PC-9 (cell line): Measurements from ENCODE around the gene GSAP. TPM values are rescaled to one million over a fixed set of nuclear protein-coding genes. Genes with fewer than 3 reads are reported as not detected.

ENCODE experiments used
- BruUV-seq: library from RNA; stranded (reverse); fragments of 400-500 nt; replicated peaks from 2 replicates; lab custom pipeline; 2021; lab: Mats Ljungman, UMichigan
- CTCF ChIA-PET: fragments of 300-600 bp; sonication (Branson Sonifier 250); formaldehyde crosslinking; loops from one replicate; lab custom pipeline; 2022; ENCODE audit warnings: antibody characterized with exemption; lab: Charles Lee
- POLR2A ChIA-PET: fragments of 300-600 bp; sonication (Branson Sonifier 250); formaldehyde crosslinking; loops from one replicate; lab custom pipeline; 2022; ENCODE audit warnings: antibody characterized with exemption; ENCODE audit not compliant: unreplicated experiment; lab: Charles Lee
- DNase-seq, 2 experiments: peaks; one replicate each; pipeline versions ENCODE4 v3.0.0 to v3.0.0-alpha.2; 2015 to 2022; ENCODE audit warnings: mixed read lengths in 1 of 2
- H2AFZ ChIP-seq: fragments of 200-600 bp; sonication (generic); 2 replicates; pipeline ENCODE4 v1.8.1; 2017; ENCODE audit warnings: antibody characterized with exemption
- H3F3A ChIP-seq: fragments of 200-600 bp; sonication (generic); 2 replicates; pipeline ENCODE4 v1.8.1; 2017; ENCODE audit warnings: antibody characterized with exemption, mild to moderate bottlenecking, low read depth; ENCODE audit not compliant: insufficient read depth
- H3K27ac ChIP-seq: fragments of 200-600 bp; sonication (generic); 2 replicates; pipeline ENCODE4 v1.6.1; 2016; ENCODE audit warnings: mixed run types
- H3K27me3 ChIP-seq: fragments of 200-600 bp; sonication (generic); 2 replicates; pipeline ENCODE4 v1.6.1; 2016; ENCODE audit warnings: low read depth, mixed run types; ENCODE audit not compliant: insufficient read depth
- H3K36me3 ChIP-seq: fragments of 200-600 bp; sonication (generic); 2 replicates; pipeline ENCODE4 v1.6.1; 2016; ENCODE audit warnings: low read depth, mixed run types
- H3K4me1 ChIP-seq: fragments of 200-600 bp; sonication (generic); replicated peaks from 2 replicates; pipeline ENCODE4 v1.6.1; 2016; ENCODE audit warnings: mixed run types; ENCODE audit not compliant: insufficient read depth
- H3K4me2 ChIP-seq: fragments of 200-600 bp; sonication (generic); 2 replicates; pipeline ENCODE4 v1.6.1; 2017; ENCODE audit warnings: mixed run types
- H3K4me3 ChIP-seq: fragments of 200-600 bp; sonication (generic); 2 replicates; pipeline ENCODE4 v1.6.1; 2016; ENCODE audit warnings: mixed run types
- H3K79me2 ChIP-seq: fragments of 200-600 bp; sonication (generic); 2 replicates; pipeline ENCODE4 v1.6.1; 2017; ENCODE audit warnings: low read depth, mixed run types
- H3K9me2 ChIP-seq: fragments of 200-600 bp; sonication (generic); 2 replicates; pipeline ENCODE4 v1.8.1; 2017; ENCODE audit warnings: mild to moderate bottlenecking; ENCODE audit not compliant: insufficient read depth
- H3K9me3 ChIP-seq: fragments of 200-600 bp; sonication (generic); 2 replicates; pipeline ENCODE4 v1.8.1; 2016; ENCODE audit warnings: low read depth; ENCODE audit not compliant: insufficient read depth
- H4K20me1 ChIP-seq: fragments of 200-600 bp; sonication (generic); 2 replicates; pipeline ENCODE4 v1.8.1; 2017; ENCODE audit not compliant: insufficient read depth
- EZH2 ChIP-seq: fragments of 200-600 bp; sonication (generic); IDR thresholded peaks from 2 replicates; pipeline ENCODE4 v1.8.0; 2017; ENCODE audit warnings: antibody characterized with exemption, low read depth
- intact Hi-C: fragments of 100-400 bp; cut with micrococcal nuclease; formaldehyde crosslinking; loops from one replicate; pipeline ENCODE4 v1.10.0; 2022; ENCODE audit not compliant: unreplicated experiment
- total RNA-seq: library from RNA; stranded (reverse); gene quantifications from 2 replicates; pipeline ENCODE4 v1.2.3, GENCODE V29; 2021
- TF ChIP-seq, protein P1 (sequence below): fragments of 200-600 bp; sonication (generic); conservative IDR thresholded peaks from 2 replicates; pipeline ENCODE4 v1.6.1; 2017; ENCODE audit warnings: mixed run types, antibody characterized with exemption, mild to moderate bottlenecking, moderate library complexity

The GSAP gene
- total RNA-seq, 1 experiment from 2014 or later: 15.6 TPM

DNA sequence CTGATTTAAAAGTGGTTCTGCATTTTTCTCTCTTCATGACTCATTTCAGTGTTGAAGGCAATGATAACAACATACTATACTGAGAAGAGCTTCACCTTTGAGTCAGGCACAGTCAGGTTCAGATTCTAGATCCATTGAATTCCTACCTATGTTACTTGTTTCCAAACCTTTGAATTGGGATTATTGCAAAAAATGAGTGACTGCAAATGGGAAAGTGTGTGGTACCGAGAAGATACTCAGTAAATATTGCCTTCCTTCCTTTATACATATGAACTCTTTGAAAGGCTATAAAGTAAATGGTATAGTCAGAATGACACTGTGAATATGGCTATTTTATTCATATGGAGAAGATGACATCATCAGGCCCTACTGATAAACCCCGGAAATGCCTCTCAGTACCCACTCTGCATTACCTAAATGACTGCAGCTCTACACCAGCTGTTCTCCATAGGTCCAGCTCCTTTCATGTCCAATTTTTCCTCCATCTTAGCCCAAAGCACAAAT, 149.8 kb downstream of the GSAP start:
- no peaks in the 10 kb centered on the region for H3K9me2 ChIP-seq
- intact Hi-C loops: no loop called here
- H3K4me2 ChIP-seq: no peak overlapping the region
- no peak overlapping the region for H2AFZ ChIP-seq
- no peak for DNase-seq
- H3K4me1 ChIP-seq: no peaks in the 10 kb centered on the region
- H3K27me3 ChIP-seq: no peaks in the 10 kb centered on the region
- H3K4me3 ChIP-seq: no peak overlapping the region
- CTCF ChIA-PET: no interaction called here
- no peaks in the 10 kb centered on the region for H3K9me3 ChIP-seq
- POLR2A ChIA-PET: no interaction called here
- TF ChIP-seq, protein P1, sequence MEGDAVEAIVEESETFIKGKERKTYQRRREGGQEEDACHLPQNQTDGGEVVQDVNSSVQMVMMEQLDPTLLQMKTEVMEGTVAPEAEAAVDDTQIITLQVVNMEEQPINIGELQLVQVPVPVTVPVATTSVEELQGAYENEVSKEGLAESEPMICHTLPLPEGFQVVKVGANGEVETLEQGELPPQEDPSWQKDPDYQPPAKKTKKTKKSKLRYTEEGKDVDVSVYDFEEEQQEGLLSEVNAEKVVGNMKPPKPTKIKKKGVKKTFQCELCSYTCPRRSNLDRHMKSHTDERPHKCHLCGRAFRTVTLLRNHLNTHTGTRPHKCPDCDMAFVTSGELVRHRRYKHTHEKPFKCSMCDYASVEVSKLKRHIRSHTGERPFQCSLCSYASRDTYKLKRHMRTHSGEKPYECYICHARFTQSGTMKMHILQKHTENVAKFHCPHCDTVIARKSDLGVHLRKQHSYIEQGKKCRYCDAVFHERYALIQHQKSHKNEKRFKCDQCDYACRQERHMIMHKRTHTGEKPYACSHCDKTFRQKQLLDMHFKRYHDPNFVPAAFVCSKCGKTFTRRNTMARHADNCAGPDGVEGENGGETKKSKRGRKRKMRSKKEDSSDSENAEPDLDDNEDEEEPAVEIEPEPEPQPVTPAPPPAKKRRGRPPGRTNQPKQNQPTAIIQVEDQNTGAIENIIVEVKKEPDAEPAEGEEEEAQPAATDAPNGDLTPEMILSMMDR: no peak
- no peak for TF ChIP-seq EZH2
- H3K36me3 ChIP-seq: no peaks in the 10 kb centered on the region
- H3K79me2 ChIP-seq: no peaks in the 10 kb centered on the region
- H4K20me1 ChIP-seq: no peaks in the 10 kb centered on the region
- no TSS peak for BruUV-seq
- no peaks in the 10 kb centered on the region for H3F3A ChIP-seq
- H3K27ac ChIP-seq: no peak overlapping the region

DNA sequence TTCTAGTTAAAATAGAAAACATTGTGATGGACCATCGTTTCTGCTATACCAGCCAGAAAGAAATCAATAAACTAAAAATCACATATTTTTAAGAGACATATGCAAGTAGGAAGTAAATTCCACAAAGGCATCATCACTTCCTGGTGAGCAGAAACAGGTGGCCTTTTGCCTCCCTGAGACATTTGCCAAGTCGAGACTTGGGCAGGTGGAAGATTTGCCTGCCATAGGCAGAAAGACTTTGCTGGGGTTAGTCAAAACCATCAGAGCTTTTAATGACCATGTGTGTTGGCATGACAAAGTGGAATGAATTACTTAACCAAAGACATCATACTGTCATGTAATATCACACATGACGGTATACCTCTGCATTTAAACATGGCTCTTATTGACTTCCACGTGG, 150.5 kb downstream of the GSAP start:
- ChIA-PET CTCF (interaction anchor here (0.6 kb wide), 1 partner anchor 653 kb away, joined by 7 read pairs; no protein-coding TSS in a partner anchor), POLR2A (no interaction called here)
- no peaks in the 10 kb centered on the region for H3K9me3 ChIP-seq
- H4K20me1 ChIP-seq: no peaks in the 10 kb centered on the region
- BruUV-seq: no TSS peak
- no peak overlapping the region for H3K4me2 ChIP-seq
- no peaks in the 10 kb centered on the region for H3F3A ChIP-seq
- DNase-seq: no peak
- no peaks in the 10 kb centered on the region for H3K27me3 ChIP-seq
- no peak overlapping the region for H3K27ac ChIP-seq
- no peaks in the 10 kb centered on the region for H3K4me1 ChIP-seq
- no peaks in the 10 kb centered on the region for H3K9me2 ChIP-seq
- TF ChIP-seq EZH2: no peak
- TF ChIP-seq, protein P1: no peak
- no peak overlapping the region for H3K4me3 ChIP-seq
- H3K36me3 ChIP-seq: no peaks in the 10 kb centered on the region
- H2AFZ ChIP-seq: no peak overlapping the region
- intact Hi-C loops: no loop called here
- no peaks in the 10 kb centered on the region for H3K79me2 ChIP-seq

DNA sequence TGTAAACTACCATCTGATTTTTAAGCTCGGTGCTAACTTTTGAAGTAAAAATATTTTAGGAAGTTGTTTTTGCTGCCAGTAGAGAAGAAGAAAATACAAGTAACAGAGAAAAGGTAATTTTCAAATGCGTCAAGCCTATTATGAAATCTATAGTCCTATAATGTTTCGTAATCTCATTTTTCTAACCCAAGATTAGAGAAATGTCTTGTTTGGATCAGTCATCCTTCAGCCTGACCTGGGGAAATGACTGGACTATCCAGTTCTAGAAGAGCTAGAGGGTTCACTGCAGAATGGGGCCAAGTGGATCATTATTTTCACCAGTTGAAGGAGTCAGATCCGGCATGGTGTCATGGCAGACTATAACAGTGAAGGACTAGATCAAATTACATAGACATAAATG, 153.8 kb downstream of the GSAP start:
- intact Hi-C loops: no loop called here
- Histone ChIP-seq H3K4me2 (no peak overlapping the region), H3K4me1 (no peaks in the 10 kb centered on the region), H3K4me3 (no peak overlapping the region), H3K9me3 (no peaks in the 10 kb centered on the region), H3K27ac (no peak overlapping the region), H4K20me1 (no peaks in the 10 kb centered on the region), H3K36me3 (no peaks in the 10 kb centered on the region), H3K27me3 (no peaks in the 10 kb centered on the region), H2AFZ (no peak overlapping the region), H3K79me2 (no peaks in the 10 kb centered on the region), H3K9me2 (no peaks in the 10 kb centered on the region), H3F3A (no peaks in the 10 kb centered on the region)
- no TSS peak for BruUV-seq
- TF ChIP-seq EZH2: no peak
- TF ChIP-seq, protein P1: no peak
- CTCF ChIA-PET: no interaction called here
- no peak for DNase-seq
- POLR2A ChIA-PET: no interaction called here

Other genes starting within 250 kb of the GSAP start
- not detected in 2 replicates for gene FGL2, start 216.5 kb downstream of the GSAP start, total RNA-seq
- gene PTPN12, start 120.9 kb upstream of the GSAP start, total RNA-seq: 91.1 and 118 TPM in 2 replicates